ENCODE data around the gene UNCX.
"Not testable (repeated sequence)": the region's sequence is repeated elsewhere in the genome, so short reads cannot be mapped to it uniquely, and the experiment has no call there.

UNCX gene

DNA sequence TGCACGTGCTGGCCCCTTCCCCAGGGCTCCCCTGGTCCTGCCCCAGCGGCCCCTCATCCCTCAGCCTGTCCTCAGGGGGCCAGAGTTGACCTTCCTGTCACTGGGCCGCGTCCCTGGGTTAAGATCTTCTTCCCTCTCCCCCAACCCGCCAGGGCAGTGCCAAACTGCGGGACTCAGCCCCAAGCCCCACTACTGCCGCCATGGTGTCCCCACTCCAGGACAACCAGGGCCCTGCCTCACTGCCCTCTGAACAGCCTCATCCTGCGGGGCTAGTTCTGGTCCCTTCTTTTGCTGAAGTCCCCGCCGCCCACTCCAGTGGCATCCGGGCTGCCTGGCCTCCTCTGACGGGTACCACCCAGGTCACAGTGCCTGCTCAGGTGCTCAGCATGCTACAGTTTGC is 37.5 kb downstream of the UNCX start:
- H3K9me3 ChIP-seq (ENCODE audit: insufficient read depth, low read length) = no peaks in the 10 kb centered on the region
- no peak overlapping the region for H3K9ac ChIP-seq (ENCODE audit: low read length)
- no peak for TF ChIP-seq EZH2phosphoT487 (conservative IDR thresholded peaks at IDR 0.05; ENCODE audit: low read length)
- TF ChIP-seq, protein P1, sequence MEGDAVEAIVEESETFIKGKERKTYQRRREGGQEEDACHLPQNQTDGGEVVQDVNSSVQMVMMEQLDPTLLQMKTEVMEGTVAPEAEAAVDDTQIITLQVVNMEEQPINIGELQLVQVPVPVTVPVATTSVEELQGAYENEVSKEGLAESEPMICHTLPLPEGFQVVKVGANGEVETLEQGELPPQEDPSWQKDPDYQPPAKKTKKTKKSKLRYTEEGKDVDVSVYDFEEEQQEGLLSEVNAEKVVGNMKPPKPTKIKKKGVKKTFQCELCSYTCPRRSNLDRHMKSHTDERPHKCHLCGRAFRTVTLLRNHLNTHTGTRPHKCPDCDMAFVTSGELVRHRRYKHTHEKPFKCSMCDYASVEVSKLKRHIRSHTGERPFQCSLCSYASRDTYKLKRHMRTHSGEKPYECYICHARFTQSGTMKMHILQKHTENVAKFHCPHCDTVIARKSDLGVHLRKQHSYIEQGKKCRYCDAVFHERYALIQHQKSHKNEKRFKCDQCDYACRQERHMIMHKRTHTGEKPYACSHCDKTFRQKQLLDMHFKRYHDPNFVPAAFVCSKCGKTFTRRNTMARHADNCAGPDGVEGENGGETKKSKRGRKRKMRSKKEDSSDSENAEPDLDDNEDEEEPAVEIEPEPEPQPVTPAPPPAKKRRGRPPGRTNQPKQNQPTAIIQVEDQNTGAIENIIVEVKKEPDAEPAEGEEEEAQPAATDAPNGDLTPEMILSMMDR (IDR thresholded peaks at IDR 0.05; ENCODE audit: insufficient read depth, low read length, poor library complexity, severe bottlenecking) = no peak
- H2AFZ ChIP-seq (ENCODE audit: low read depth, low read length, severe bottlenecking) = no peak overlapping the region
- H3K27ac ChIP-seq (ENCODE audit: low read depth, low read length) = no peak overlapping the region
- H3K9me2 ChIP-seq (replicated peaks; ENCODE audit: insufficient read depth, low read length) = no peaks in the 10 kb centered on the region
- H3K27me3 ChIP-seq (ENCODE audit: low read length) = no peaks in the 10 kb centered on the region
- no peaks in the 10 kb centered on the region for H4K20me1 ChIP-seq (ENCODE audit: low read depth, low read length)
- no peaks in the 10 kb centered on the region for H3K79me2 ChIP-seq (ENCODE audit: insufficient read depth, low read length)
- no peaks in the 10 kb centered on the region for H3K36me3 ChIP-seq (ENCODE audit: low read length)
- no peak overlapping the region for H3K4me2 ChIP-seq (ENCODE audit: low read depth, low read length, poor library complexity, severe bottlenecking)
- no peak overlapping the region for H3K4me3 ChIP-seq (ENCODE audit: insufficient read depth, low read length, poor library complexity, severe bottlenecking)
- no peaks in the 10 kb centered on the region for H3F3A ChIP-seq (ENCODE audit: insufficient read depth)

DNA sequence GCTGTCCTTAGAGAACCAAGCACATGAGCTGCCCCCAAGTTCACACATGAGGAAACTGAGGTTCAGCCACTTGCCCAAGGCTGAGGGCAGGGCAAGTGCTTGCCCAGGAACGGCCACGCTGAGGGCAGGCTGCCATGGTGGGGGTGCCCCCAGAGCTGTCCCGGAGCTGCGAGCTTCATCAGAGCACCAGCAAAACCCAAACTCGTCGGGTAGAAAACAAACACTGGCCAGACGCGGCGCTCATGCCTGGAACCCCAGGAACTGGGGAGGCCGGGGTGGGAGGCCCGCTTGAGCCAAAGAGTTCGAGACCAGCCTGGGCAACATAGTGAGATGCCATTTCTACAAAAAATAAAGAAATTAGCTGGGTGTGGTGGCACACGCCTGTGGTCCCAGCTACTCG is 38.4 kb downstream of the UNCX start:
- no peaks in the 10 kb centered on the region for H3K9me3 ChIP-seq (ENCODE audit: insufficient read depth, low read length)
- no peak overlapping the region for H3K4me2 ChIP-seq (ENCODE audit: low read depth, low read length, poor library complexity, severe bottlenecking)
- no peaks in the 10 kb centered on the region for H4K20me1 ChIP-seq (ENCODE audit: low read depth, low read length)
- no peaks in the 10 kb centered on the region for H3F3A ChIP-seq (ENCODE audit: insufficient read depth)
- H3K36me3 ChIP-seq (ENCODE audit: low read length) = no peaks in the 10 kb centered on the region
- no peak overlapping the region for H3K27ac ChIP-seq (ENCODE audit: low read depth, low read length)
- H3K4me3 ChIP-seq (ENCODE audit: insufficient read depth, low read length, poor library complexity, severe bottlenecking) = no peak overlapping the region
- no peak overlapping the region for H2AFZ ChIP-seq (ENCODE audit: low read depth, low read length, severe bottlenecking)
- no peak overlapping the region for H3K9ac ChIP-seq (ENCODE audit: low read length)
- no peaks in the 10 kb centered on the region for H3K27me3 ChIP-seq (ENCODE audit: low read length)
- no peaks in the 10 kb centered on the region for H3K79me2 ChIP-seq (ENCODE audit: insufficient read depth, low read length)
- no peaks in the 10 kb centered on the region for H3K9me2 ChIP-seq (replicated peaks; ENCODE audit: insufficient read depth, low read length)
- no peak for TF ChIP-seq EZH2phosphoT487 (conservative IDR thresholded peaks at IDR 0.05; ENCODE audit: low read length)
- TF ChIP-seq, protein P1 (IDR thresholded peaks at IDR 0.05; ENCODE audit: insufficient read depth, low read length, poor library complexity, severe bottlenecking) = no peak

DNA sequence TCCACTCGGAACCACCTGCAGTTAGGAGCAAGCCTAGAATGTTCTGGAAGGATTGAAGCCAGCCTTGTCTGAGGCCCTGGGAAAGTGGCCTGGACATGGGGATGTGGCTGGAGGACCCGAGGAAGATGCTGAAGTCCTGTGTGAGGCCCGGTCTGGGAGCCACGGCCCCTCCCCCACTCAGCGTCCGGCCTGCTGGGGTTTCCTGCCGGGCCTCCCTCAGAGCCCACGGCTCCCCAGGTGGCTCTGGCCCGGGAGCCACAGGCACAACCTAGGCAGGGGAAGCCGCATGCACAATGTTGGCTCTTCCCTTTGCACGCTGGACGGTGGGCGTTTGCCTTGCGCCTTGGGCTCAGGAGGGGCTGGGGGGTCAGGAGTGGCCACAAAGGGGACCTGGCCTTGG is 39.0 kb downstream of the UNCX start:
- Histone ChIP-seq H3K79me2 (ENCODE audit: insufficient read depth, low read length) (no peaks in the 10 kb centered on the region), H3F3A (ENCODE audit: insufficient read depth) (no peaks in the 10 kb centered on the region), H4K20me1 (ENCODE audit: low read depth, low read length) (no peaks in the 10 kb centered on the region), H3K36me3 (ENCODE audit: low read length) (no peaks in the 10 kb centered on the region), H3K4me3 (ENCODE audit: insufficient read depth, low read length, poor library complexity, severe bottlenecking) (no peak overlapping the region), H3K9ac (ENCODE audit: low read length) (no peak overlapping the region), H3K9me2 (replicated peaks; ENCODE audit: insufficient read depth, low read length) (no peaks in the 10 kb centered on the region), H3K4me2 (ENCODE audit: low read depth, low read length, poor library complexity, severe bottlenecking) (no peak overlapping the region), H3K27me3 (ENCODE audit: low read length) (no peaks in the 10 kb centered on the region), H3K9me3 (ENCODE audit: insufficient read depth, low read length) (no peaks in the 10 kb centered on the region), H2AFZ (ENCODE audit: low read depth, low read length, severe bottlenecking) (no peak overlapping the region), H3K27ac (ENCODE audit: low read depth, low read length) (no peak overlapping the region)
- TF ChIP-seq, protein P1 (IDR thresholded peaks at IDR 0.05; ENCODE audit: insufficient read depth, low read length, poor library complexity, severe bottlenecking) = no peak
- TF ChIP-seq EZH2phosphoT487 (conservative IDR thresholded peaks at IDR 0.05; ENCODE audit: low read length) = no peak

DNA sequence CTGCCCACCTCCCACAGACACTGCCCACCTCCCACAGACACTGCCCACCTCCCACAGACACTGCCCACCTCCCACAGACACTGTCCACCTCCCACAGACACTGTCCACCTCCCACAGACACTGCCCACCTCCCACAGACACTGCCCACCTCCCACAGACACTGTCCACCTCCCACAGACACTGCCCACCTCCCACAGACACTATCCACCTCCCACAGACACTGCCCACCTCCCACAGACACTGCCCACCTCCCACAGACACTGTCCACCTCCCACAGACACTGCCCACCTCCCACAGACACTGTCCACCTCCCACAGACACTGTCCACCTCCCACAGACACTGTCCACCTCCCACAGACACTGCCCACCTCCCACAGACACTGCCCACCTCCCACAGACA is 39.5 kb downstream of the UNCX start:
- H3F3A ChIP-seq (ENCODE audit: insufficient read depth); H3K4me2 ChIP-seq (ENCODE audit: low read depth, low read length, poor library complexity, severe bottlenecking); H3K79me2 ChIP-seq (ENCODE audit: insufficient read depth, low read length); H3K36me3 ChIP-seq (ENCODE audit: low read length); H3K9ac ChIP-seq (ENCODE audit: low read length); H3K27me3 ChIP-seq (ENCODE audit: low read length); H3K4me3 ChIP-seq (ENCODE audit: insufficient read depth, low read length, poor library complexity, severe bottlenecking); H3K9me2 ChIP-seq (replicated peaks; ENCODE audit: insufficient read depth, low read length); H3K9me3 ChIP-seq (ENCODE audit: insufficient read depth, low read length); H2AFZ ChIP-seq (ENCODE audit: low read depth, low read length, severe bottlenecking); H4K20me1 ChIP-seq (ENCODE audit: low read depth, low read length); H3K27ac ChIP-seq (ENCODE audit: low read depth, low read length): not testable (repeated sequence)
